Activated T-helper 9 cell treated with anti-CD3 and anti-CD28 coated beads, Interleukin-2, amount 50 U/mL, for 16 hours (primary cell): ENCODE measurements around the gene JAM2.
"Not testable (repeated sequence)": the region's sequence is repeated elsewhere in the genome, so short reads cannot be mapped to it uniquely, and the experiment has no call there.

Source experiments
- DNase-seq: peaks from one replicate; pipeline ENCODE4 v3.0.0-alpha.2; 2020; ENCODE audit warnings: low read depth

Gene JAM2

DNA sequence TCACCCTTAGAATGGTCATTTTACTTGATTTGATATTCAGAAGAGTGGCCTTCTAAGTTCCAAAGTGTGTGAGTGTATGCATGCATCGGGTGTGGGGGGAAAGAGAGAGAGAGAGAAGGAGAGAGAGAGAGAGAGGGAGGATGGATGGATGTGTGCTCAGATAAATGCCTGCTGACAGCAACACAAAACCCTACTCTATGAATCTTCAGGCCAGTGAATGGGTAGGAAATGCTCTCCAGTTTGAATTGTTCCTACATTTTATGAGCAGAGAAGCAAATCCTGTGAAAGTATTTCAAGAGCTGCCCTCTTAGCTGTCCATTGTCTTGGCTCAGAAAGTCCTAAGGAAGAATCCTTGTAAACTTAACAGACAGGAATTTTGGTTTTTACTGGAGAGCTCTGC, 7.4 kb downstream of the JAM2 start:
- no peak for DNase-seq

GRCh38 chr21:25647647-25648046, 8.6 kb downstream of the JAM2 start:
- DNase-seq = no peak

- DNase-seq = no peak
Observed at GRCh38 chr21:25649146-25649545, 10.1 kb downstream of the JAM2 start.

- no peak for DNase-seq
Observed at GRCh38 chr21:25656412-25656811, 17.4 kb downstream of the JAM2 start.

GRCh38 chr21:25657140-25657539, 18.1 kb downstream of the JAM2 start:
- no peak for DNase-seq

- DNase-seq = no peak
Observed at GRCh38 chr21:25658427-25659035, 19.5 kb downstream of the JAM2 start.

GRCh38 chr21:25660233-25660632, 21.2 kb downstream of the JAM2 start:
- no peak for DNase-seq

DNA sequence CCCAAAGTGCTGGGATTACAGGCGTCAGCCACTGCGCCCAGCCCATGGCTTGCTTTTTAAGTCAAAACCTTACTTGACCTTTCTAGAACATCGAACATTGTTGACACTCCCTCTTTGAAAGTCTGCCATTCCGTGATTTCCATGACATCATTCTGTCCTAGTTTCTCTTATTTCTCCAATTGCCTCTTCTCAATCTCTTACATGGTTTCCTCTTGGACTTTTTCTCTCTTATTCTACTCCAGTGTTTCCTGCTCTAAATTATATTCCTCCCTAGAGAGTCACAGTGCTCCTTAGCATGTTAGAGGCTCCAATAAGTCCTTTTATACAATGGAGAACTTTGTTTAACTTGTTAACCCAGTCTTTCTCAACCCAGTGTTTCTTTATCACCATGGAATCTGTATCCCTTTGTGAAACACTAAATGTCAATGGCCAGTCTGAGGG, 25.5 kb downstream of the JAM2 start:
- no peak for DNase-seq

DNA sequence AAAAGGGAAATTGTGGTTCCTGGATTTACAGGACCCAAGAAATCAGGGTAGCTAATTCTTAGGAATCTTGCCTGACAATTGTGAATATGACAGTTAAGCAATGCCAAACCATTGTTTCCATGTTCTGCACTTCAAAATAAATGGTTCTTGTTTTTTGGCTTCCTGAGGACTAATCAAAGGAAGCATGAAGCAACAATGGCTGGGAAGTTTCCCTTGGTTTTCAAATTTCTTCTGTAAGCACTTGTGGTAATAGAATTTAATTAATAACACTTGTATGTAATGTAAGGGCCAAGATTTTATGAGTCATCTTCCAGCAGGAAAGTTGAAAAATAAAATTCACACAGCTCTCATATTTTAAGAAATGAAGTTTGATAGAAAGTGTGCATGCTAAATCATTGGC, 31.7 kb downstream of the JAM2 start:
- no peak for DNase-seq

GRCh38 chr21:25676451-25676850, 37.4 kb downstream of the JAM2 start:
- no peak for DNase-seq

GRCh38 chr21:25682382-25682781, 43.3 kb downstream of the JAM2 start:
- no peak for DNase-seq

DNA sequence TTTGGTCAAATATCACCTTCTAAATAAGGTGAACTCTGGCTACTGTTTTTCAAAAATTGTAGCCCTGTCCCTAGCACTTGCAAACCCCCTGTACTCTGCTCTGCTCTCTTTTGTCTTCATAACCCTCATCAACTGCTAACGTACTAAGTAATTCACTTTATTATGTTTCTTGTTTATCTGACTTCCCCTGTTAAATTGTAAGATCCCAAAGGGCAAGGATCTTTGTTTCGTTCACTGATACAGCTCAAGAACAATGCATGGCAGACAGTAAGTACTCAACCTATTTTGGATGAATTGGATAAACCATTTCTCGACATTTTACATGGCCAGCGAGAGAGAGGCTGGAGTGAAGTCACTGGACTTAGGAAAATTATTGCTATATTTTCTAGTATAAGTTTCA, 48.7 kb downstream of the JAM2 start:
- no peak for DNase-seq

GRCh38 chr21:25688275-25689155, 49.5 kb downstream of the JAM2 start:
- no peak for DNase-seq

- DNase-seq = no peak
Observed at GRCh38 chr21:25689226-25689625, 50.2 kb downstream of the JAM2 start.

GRCh38 chr21:25691976-25692375, 52.9 kb downstream of the JAM2 start:
- no peak for DNase-seq

- DNase-seq = not testable (repeated sequence)
Observed at GRCh38 chr21:25695461-25695860, 56.4 kb downstream of the JAM2 start.

- DNase-seq = no peak
Observed at GRCh38 chr21:25700741-25701140, 61.7 kb downstream of the JAM2 start.

DNA sequence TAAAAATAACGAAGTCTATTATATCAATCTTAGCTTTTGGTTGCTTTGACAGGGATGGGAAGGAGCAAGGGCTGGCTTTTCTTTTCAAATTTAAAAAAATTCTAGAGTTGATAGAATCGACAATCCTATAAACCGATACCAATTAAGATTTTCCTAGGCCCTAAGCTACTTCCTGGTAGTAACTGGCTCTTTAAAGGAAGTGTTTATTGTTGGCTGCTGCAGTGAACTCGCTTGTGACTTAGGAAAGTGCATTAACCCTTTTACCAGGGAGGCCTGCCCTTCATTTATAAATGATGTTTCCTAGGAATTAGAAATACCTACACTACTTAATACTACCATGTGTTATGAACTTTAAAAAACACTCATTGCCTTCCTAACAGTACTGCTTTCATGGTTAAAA, 62.5 kb downstream of the JAM2 start:
- no peak for DNase-seq

DNA sequence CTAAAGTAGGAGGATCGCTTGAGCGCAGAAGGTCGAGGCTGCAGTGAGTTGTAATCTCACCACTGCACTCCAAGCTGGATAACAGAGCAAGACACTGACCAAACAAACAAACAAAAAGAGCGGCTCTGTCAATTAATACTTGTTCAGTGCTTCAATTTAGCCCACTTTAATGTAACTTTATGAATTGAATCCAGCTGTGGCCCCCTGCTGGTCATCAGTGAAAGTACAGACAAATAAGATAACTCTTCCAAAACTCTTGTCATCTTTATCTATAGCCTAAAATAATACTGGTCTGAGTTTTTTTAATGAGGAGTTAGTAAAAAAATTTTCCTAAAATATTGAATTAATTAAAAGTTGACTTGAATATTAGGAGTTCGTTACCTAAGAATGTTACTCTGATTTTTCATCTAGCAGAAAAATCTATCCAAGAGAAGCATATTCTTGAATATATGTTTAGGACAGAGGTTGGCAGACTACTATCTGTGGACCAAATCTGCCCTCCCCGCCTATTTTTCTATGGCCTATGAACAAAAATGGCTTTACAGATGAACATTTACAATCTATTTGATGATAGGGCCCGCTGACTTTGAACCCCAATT, 69.5 kb downstream of the JAM2 start:
- DNase-seq = peak; percentile 15

GRCh38 chr21:25709684-25710265, 70.7 kb downstream of the JAM2 start:
- no peak for DNase-seq

DNA sequence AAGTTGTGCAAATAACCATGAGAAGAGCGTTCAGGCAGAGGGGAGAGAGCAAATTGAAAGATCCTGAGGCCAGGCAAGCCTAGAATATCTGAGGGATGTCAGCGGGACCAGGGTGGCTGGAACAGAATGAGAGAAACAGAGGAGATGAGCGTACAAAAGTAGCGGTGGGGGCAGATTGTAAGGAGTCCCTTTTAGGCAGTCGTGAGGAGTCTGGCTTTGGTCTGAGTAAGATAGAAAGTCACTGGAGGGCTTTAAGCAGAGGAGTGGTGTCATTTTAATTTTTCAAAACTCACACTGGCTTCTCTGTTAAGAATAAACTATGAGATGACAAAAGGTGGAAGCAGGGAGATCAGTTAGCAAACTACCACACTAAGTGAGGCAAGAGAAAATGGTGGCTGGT, 71.5 kb downstream of the JAM2 start:
- no peak for DNase-seq

- not testable (repeated sequence) for DNase-seq
Observed at GRCh38 chr21:25714066-25714465, 75.0 kb downstream of the JAM2 start.
